Right lobe of liver (tissue), 4 donors: Measurements from ENCODE around the gene PSMF1.

Experiments used
- POLR2A ChIP-seq: fragments of 450-650 bp; IDR thresholded peaks from one replicate; pipeline ENCODE4 v1.6.1; 2017; ENCODE audit warnings: antibody characterized with exemption, mild to moderate bottlenecking
- TF ChIP-seq, protein P1 (sequence below), 4 donors: fragments of 200-600 bp in 3 of 4; fragments of 450-650 bp in 1 of 4; IDR thresholded peaks; one replicate each; pipeline versions ENCODE4 v1.5.1 to v1.8.0; 2016 to 2022; ENCODE audit warnings: antibody characterized with exemption in 4 of 4, mild to moderate bottlenecking in 2 of 4
- donor health status: DM: no; HTN: no; CAD: no.
- donor health status: DM: no; HTN: no; CAD: no.
- donor health status: DM: no; HTN: yes; CAD: no.

- TF ChIP-seq, protein P1, sequence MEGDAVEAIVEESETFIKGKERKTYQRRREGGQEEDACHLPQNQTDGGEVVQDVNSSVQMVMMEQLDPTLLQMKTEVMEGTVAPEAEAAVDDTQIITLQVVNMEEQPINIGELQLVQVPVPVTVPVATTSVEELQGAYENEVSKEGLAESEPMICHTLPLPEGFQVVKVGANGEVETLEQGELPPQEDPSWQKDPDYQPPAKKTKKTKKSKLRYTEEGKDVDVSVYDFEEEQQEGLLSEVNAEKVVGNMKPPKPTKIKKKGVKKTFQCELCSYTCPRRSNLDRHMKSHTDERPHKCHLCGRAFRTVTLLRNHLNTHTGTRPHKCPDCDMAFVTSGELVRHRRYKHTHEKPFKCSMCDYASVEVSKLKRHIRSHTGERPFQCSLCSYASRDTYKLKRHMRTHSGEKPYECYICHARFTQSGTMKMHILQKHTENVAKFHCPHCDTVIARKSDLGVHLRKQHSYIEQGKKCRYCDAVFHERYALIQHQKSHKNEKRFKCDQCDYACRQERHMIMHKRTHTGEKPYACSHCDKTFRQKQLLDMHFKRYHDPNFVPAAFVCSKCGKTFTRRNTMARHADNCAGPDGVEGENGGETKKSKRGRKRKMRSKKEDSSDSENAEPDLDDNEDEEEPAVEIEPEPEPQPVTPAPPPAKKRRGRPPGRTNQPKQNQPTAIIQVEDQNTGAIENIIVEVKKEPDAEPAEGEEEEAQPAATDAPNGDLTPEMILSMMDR (IDR thresholded peaks at IDR 0.05) = no peak
- no peak for TF ChIP-seq POLR2A
These were observed 12.4 kb downstream of the PSMF1 start for GRCh38 chr20:1130847-1131246.
